Kasumi-1 (cell line): Measurements from ENCODE around the gene SLC45A2.
A peak's percentile ranks its signal among the peaks of the same experiment; 100 is the strongest.

Experiments
- DNase-seq, 2 experiments: peaks; one replicate each; lab custom pipeline; 2025; lab: John Stamatoyannopoulos, UW

Gene SLC45A2

DNA sequence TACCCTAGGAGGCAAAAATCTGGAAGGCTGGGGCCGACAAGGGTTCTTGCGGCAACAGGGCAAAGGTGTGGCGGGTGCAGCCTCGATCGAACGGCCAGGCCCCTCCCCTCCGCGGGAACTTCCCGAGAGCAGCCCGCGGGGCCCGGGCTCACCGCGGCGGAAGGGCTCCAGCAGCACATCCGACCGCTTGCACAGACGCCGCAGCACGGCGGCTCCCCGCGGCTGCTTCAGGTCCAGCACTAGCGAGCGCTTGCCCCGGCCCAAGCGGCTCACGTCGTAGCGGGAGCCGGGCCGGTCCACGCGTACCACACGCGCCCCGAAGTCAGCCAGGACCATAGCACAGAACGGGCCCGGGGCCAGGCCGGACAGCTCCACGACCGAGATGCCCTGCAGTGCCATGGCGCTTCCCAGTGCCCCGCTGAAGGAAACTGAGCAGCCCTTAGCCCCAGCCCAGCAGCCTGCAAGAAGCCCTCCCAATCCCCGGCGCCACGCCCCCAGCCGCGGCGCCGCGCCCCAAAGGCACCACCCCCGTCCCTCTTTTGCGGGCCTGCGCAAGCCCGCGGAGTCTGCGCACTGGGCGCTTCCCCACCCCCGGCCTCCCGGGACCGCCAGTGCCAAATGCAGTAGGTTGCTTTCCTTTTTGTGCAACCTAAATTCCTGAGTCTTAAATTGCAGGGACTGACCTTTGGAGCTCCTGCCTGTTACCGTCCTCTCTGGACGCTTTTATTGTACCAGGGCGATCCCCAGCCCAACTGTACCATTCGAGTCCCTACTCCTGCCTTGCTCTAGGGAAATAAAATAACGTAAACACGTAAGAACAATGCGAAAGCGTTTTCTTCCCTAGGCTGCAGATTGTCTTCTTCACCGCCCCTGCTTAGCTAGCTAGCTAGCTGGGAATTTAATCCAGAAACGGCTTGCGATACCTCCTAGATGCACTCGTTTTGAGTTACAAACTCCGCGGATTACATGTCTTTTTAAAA is 23.4 kb upstream of the SLC45A2 start, which contains the start of gene AMACR:
AMACR (minus strand) TSS at position 430 of the 980 bp plus-strand sequence; CDS start at position 399, 31 bp downstream.
- peak; percentile 88 to 89 for DNase-seq

DNA sequence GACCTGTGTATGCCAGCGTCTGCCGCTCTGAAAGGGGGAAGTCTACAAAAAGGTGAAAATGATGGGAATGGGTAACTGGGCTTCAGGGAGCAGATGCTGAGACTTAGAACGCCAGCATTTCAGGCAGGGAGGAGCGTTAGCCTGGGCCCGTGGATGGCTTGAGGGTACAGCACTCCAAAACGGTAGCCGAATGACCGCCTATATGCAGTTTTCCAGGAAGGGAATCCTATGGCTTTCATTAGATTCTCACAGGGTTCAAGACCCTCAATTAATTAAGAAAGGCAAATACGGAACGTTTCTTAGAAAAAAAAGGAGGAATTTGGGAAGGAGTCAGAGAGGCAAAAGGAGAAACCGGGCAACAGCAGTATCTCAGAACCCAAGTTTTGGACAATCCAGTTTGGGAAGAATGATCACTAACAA is 22.7 kb upstream of the SLC45A2 start:
- peak in 1 of 2 experiments; percentile 44 for DNase-seq

DNA sequence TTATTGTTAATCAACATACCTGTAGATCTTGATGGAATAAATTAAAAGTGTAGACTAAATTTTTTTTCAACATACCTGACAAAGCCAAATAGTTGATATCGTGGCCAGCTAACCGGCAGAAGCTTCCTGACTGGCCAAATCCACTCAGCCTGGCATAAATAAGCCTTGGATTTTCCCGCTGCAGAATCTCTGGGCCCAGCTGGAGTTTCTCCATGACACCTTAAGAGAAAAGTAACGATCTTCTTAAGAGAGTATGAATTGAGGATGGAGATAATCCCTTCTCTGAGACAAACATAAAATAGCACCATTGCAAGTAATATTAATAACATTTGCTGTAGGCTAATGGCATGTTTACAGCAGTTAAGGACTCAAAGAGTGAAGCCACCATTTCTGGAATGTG is 21.2 kb upstream of the SLC45A2 start:
- DNase-seq, result no peak

DNA sequence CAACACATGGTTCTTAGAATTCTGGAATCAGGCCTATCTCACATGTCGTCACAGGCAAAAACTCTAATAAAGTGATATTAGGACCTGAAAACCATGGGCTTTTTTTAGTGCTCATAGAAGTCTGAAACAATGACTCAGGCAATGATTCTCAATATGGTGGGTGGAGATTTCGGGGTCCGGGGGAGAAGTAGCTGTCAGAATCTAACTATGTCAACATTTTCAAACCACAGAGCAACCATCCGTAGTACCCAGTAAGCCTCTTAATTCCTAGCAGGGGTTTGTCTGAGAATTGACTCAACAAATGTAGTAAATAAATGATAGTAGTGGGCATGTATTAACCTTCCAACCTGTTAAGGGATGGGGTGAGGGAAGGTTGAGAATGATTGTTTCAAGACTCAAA is 20.7 kb upstream of the SLC45A2 start:
- no peak for DNase-seq

DNA sequence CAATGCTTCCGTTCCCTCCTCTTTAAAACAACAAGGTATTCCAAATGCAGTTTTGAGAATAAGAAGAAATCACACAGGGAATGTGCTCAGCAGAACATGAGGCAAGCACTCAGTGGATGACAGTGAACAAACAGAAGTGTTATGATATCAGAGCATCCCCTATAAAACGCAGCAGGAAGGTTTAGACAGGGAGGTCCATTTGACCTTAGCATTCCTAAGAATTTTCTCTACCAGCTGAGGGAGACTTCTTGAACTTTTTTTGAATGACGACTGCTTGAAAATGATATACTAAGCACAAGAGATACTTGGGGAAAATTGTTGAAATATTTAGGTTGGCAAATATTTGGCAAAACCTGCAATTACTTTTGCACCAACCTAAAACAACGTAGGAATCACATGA is 19.4 kb upstream of the SLC45A2 start:
- no peak for DNase-seq

DNA sequence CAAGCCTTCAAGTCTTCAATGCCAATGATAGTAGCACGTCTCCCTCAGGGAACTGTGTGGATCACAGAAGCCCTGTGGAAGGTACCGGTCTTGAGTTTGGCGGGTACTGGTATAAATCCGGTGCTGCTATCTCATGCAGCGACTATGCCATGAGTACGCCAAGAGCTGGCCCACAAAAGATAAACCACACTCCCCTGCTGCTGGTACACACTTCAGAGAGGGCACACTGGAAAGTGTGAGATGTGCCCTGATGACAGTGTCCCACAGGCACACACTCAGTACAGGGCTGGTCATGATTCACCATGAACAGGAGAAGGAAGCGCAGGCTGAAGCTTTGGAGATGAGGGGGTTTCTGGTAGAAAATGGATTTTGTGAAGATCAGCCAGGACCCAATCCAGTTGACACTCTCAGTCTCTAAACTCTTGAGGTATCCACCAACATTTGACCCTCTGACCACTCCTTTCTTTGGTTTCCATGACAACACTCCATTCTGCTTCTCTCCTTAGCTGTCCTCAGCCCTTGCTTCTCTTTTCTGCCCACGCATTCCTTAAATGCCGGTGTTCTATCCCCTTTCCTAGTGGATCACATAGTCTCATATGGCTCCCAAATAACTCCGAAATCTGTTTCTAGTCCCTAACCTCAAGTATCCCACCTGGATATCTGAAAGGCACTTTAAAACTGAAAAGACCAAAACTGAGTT is 18.3 kb upstream of the SLC45A2 start:
- no peak for DNase-seq

DNA sequence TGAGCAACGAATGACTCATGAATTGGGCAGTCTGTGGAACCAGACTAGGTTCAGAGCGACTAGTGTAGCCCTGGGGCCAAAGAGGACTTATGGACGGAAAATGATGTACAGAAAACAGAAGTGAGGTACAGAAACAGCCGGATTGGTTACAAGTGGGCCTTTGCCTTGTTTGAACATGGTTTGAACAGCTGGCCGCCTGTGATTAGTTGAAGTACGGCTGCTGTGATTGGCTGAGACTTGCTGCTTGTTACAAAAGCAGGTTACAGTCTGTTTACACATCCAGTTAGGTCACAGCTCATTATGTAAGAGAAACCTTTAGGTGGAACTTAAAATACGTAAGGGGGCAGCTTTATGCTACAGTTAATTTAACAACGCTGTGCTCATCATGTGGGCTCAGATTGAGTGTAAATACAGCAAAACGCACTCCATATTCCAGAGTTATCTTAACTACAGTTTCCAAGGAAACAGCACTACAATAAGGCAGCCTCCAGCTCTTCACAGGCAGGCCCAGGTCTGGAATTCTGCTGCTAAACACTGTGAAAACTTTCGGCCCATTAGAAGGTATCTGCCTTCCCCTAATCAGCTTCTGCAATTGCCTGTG is 16.8 kb upstream of the SLC45A2 start:
- DNase-seq, result no peak

DNA sequence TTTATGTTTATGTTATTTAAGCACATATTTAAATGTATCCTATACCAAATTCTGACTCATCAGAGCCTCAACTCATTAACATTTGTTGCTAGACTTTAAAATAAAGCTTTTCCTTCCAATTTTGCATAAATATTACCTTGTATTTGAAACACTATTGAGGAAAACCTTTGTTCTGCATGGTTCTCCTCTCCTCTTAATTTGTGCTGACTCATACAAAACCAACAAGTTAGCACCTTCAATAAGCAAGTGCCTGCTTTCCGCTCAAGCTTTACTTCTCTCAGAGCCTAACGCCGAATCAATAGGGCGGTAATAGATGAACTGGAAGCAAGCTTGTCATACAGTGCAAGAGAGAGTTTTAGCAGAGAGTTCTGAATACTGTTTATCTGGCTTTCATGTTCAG is 15.5 kb upstream of the SLC45A2 start:
- no peak for DNase-seq

DNA sequence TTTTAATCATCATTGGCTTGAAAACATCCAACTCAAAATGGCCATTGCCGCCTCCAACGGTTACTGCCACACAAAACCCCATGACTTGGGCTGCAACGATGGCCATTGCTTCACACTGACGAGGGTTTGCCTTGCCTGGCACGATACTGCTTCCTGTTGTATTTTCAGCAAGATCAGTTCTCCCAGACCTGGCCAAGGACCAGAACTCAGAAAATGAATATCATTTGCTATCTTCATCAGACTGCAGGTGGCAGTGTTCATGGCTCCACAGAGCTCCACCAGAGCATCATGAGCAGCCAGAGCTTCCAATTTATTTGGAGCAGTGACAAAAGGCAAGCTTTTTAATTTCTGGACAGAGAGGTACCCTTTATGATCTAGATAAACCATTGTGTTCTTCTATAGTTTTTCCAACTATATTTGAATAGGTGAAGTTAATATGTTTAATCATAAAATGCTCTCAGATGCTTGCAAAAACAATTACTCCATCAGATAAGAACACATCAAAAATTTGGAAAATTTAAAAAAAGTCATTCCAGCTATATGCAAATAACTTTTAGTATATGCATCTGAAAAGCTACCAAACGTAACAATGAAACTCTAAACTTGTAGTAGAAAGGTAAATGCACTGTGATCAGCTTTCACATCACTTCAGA is 13.0 kb upstream of the SLC45A2 start:
- peak; percentile 74 to 82 for DNase-seq

DNA sequence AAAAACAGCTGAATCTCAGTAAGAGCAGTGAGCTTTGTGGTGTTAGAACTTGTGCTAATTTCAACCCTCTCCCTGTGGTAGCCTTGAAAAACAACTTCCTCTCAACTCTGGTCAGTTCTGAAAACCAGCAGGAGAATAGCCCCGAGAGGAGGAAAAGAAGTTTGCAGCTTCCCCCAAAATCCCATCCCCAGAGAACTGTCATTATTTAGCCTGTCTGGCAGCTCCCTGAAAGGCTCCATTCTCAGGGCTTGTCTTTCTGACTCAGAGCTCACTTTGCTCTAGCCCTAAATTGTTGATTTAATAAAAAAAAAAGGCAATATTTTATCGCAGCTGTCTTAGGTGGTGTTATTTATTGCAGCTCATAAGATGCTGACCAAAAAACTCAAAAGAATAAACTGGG is 11.4 kb upstream of the SLC45A2 start:
- DNase-seq, result peak; percentile 7 to 14

DNA sequence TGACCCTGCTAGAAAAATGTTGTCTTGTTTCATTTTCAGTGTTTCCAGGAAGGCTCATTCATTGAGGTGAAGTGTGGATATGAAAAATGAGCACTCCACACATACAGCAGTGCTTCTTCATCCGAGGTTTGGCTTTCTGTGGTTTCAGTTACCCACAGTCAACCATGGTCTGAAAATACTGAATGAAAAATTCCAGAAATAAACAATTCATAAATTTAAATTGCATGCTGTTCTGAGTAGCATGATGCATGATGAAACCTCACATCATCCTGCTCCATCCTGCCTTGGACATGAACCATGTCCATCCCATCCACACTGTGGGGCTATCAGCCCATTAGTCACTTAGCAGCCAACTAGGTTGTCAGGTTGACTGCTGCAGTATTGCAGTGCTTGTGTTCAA is 10.4 kb upstream of the SLC45A2 start:
- no peak for DNase-seq

DNA sequence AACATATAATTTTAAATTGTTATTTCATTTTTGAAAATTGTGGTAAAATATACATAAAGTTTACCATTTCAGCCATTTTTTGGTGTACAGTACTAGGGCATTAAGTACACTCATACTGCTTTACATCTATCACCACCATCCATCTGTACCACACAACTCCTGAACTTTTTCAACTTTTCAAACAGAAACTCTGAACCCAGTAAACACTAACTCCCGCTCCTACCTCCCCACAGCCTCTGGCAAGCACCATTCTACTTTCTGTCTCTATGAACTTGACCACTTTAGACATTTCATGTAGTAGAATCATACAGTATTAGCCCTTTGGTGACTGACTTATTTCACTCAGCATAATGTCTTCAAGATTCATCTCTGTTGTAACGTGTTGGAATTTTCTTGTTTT is 8.4 kb upstream of the SLC45A2 start:
- DNase-seq, result no peak

DNA sequence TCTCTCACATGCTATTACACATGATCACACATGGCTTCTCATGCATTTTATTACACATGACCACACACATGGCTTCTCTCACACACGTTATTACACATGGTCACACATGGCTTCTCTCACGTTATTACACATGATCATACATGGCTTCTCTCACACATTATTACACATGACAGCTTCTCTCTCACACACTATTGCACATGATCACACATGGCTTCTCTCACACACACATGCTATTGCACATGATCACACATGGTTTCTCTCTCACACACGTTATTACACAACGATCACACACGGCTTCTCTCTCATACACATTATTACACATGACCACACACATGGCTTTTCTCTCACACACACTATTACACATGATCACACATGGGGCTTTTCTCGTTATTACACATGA is 954 bp upstream of the SLC45A2 start:
- no peak for DNase-seq

DNA sequence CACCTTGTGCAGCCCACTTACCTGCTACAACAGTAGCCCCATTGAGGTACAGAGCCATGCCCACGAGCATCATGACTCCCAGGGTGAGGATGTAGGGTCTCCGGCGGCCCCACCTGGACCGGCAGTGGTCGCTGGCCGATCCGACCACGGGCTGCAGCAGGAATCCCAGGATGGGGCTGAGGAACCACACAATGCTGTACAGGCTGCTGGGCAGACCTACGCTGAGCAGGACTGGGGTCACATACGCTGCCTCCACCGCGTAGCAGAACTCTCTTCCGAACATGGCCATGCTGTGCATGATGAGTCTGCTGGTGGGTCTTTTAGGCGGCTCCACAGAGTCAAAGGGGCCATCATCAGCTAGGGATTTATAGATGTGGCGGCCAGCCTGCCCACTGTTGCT is 315 bp downstream of the SLC45A2 start:
- no peak for DNase-seq

DNA sequence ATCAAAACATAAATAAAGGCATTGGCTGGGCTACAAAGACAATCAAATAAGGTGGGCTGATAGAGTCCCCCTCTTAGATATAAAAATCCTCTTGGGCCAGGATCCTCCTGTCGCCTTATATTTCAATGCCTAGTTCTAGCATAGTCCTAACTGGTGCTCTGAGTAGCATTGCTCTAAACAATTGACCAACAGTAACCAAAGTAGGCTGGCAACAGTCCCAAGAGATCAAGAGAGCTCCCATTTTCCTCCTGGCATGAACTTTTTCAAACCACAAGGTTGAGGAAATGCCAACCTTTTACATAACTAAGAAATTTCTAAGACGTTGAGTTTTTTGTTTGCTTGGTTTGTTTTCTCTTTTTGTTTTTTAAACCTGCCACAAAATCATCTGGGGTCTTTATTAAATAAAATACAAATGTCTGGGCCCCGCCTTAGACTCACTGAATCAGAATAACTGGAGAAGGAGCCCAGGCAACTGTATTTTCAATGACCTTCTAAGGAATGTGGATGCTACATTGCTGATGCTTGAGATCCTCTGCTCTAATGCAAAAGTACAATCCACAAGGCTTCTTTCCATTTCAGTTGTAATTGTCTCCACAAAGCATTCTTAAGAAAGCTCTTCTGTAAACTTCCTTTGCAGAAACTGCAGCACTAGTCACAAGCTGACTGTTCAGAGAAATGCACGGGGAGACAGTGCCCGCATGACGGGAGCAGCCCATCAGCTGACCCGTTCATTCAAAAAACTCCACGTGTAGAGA is 2.9 kb downstream of the SLC45A2 start:
- no peak for DNase-seq

DNA sequence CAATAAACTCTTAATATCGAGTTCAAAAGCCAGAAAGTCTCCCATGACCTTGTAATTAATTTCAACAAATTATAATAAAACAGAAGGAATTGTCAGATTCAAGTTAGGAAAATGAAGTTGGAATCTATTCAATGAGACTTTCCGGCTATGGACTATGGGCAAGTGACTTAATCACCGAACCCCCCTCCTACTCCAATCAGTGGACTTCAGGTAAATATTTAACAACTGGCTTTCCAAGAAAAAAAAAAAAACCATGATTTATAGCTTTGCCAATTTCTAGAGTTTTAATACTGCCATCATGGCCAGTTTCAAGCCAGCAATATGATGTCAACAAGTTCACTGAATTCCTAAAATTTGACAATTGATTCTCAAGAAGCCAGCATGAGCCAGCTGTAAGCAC is 4.5 kb downstream of the SLC45A2 start:
- DNase-seq, result no peak

DNA sequence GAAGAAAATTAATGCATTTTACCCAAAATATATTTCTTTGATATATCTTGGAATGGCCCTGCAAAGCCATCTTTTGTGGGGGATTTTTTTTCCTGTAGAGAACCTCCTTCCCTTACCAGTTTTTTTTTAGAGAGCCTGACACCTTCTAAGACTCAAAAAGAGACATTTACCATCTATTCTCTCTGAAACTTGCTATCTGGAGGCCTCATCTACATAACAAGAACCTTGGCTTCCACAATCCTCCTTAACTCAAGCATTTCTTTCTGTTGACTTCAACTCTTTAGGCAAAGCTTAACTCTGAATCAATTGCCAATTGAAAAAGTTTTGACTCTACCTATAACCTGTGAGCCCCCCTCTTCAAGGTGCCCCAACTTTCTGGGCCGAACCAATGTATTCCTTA is 6.2 kb downstream of the SLC45A2 start:
- DNase-seq, result no peak

DNA sequence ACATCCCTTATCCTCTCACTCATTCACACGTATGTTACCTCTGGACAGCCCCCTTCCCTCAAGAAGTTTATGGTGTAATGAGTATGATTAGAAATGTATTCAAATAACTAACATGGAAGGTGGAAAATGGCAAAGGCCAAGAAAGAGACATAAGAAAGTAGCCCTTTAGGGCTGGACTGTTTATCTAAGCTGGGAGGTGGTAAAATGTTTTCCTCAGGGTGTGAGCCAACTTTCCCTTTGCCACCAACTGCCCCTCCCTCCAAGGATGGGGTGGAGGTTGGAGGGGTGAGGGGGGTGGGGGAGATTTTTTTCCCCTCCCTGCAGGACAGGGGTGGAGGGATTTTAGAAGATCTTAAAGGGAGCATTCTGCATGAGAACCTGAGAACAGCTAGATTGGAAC is 8.2 kb downstream of the SLC45A2 start:
- no peak for DNase-seq

DNA sequence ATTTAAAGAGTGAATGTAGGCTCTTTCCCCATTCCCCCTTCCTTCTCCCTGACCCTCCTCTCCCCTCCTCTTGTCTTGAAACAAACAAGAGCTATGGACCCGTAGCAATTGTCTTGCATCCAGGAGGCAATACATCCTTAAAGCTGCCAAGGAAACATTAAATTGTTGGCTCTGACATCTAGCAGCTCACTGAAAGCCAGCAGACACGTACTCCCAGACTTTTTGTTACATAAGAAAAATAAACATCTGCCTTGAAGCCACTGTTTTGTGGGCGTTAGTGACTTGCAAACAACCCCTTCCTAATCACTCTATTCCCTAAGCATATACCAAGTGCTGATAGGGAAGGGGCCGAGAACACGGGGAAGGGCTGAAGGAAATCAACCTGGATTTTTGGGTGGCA is 8.6 kb downstream of the SLC45A2 start:
- no peak for DNase-seq

DNA sequence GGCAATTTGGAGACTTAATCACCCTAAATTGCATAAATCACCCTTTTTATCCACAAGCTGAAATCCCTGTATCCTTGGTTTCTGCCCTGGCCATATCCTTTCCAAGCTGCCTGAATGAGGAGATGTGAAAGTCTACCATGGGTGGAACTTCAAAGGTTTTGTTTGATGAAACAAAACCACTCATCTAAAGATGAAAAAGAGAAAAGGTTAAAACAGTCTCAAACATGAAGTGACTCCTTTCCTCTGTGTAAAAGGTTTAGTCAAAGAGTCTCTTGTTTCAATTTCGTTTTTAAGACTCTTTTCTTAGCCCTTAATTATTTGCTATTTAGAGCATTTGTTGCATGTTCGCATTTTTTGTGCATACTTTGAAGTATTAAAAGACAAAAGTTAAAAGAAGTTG is 11.2 kb downstream of the SLC45A2 start:
- no peak for DNase-seq
